Fibroblast of skin of right biceps (primary cell): Measurements from ENCODE around the gene ARHGEF4.

Experiments used
- DNase-seq: peaks from one replicate; pipeline ENCODE4 v3.0.0-alpha.2; 2013

The ARHGEF4 gene

DNA sequence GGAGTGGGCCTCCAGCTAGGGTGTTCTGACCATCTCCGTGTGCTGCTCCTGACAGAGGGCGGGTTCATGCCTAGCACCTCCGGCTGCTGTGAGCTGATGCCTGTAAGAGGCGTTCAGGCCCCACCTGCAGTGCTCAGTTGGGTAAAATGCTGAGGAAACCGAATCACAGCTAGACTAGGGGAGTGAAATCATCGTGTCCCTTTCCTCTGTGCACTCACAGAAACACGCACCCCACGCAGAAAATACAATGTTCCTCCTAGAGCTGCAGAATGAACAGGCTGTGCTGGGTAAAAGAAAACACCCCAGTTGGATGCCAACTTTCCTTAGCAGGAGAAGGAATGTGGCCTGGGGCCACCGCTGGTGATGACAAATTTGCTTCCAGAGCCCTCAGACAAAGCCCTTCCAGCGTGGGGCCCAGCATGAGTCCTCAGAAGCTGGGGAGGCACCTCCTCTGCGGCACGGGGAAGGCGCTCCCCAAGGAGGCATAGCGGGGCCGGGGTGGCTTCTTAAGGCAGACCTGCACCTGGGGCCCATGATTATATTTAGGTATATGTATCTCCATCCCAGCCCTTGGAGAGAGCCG is 16.3 kb upstream of the ARHGEF4 start:
- DNase-seq, result no peak

- no peak for DNase-seq
Observed at GRCh38 chr2:130821867-130822266, 14.8 kb upstream of the ARHGEF4 start.

DNA sequence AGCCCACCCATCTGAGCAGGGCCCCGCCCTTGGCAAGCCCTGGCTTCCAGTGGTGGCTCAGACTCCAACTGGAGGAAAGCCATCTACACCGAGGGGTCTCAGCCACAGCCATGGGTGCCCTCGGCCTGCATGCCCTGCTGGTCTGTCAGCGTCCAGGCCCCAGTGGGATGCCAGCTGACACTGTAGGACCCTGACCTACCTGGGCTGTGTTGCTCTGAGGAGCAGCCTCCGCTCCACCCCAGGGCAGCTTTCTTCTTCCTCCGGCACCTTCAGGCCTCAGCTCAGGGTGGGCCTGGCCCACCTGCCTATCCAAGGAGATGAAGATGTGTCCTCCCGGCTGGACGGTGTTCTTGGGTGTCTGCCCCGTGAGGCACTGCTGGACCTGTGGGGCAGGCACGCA is 13.9 kb upstream of the ARHGEF4 start:
- DNase-seq, result no peak

DNA sequence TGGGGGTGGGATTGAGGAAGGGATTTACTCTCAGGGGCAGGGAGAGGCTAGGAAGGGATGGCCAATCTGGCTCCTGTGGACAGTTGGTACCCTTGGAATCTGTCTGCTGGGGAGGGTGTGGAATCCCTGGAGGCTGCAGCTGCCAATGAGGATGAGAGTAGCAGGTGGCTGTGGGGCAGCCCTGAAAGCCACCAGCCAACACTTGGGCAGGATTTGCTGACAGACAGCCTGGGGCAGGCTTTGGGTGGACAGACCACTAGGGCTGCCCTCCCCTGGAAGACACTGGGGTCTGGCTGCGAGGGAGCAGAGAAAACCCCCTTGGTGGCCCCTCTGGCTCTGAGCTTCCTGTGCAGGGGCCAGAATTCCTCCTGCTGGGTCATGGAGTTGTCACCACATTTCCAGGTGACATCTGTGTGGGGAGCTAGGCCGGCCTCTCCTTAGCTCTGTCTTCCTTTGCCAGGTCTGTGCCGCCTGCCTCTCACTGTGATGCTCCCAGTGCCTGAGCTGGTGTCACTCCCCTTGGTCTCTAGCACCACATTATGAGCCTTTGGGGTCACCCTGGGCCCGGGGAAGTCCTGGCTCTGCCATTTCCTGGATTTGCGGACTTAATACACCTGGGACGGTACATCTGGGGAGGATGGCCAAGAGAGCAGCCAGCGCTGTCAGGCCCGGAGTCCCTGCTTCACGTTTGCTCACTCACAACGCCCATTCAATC is 13.4 kb upstream of the ARHGEF4 start:
- no peak for DNase-seq

DNA sequence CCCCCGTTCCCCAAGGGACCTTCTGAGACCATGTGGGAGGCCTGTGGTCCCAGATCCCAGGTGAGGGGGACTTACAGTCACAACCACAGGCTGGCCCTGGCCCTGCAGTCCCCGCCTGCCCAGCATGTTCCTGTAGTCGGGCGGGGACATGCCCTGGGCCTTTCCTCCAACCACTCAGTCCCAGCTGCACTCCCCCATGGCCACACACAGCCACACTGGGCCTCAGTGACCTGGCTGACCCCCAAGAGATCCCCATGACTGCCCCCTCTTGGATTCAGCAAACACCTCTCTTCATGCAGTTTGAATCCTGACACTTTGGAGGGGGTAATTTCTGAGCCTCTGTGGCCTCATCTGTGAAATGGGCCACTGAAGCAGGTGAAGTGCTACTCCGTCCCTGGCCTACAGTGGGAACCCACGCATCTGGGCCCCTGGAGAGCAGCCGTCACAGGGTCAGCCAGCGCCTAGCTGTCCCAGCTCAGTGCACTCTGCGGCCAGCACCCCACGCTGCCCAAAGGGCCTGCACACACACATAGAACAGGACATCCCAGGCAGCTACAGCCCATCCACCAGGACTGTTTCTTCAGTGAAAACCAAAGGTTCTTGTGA is 12.7 kb upstream of the ARHGEF4 start:
- DNase-seq, result no peak

- peak; percentile 91 for DNase-seq
Observed at GRCh38 chr2:130824492-130825061, 12.1 kb upstream of the ARHGEF4 start.

DNA sequence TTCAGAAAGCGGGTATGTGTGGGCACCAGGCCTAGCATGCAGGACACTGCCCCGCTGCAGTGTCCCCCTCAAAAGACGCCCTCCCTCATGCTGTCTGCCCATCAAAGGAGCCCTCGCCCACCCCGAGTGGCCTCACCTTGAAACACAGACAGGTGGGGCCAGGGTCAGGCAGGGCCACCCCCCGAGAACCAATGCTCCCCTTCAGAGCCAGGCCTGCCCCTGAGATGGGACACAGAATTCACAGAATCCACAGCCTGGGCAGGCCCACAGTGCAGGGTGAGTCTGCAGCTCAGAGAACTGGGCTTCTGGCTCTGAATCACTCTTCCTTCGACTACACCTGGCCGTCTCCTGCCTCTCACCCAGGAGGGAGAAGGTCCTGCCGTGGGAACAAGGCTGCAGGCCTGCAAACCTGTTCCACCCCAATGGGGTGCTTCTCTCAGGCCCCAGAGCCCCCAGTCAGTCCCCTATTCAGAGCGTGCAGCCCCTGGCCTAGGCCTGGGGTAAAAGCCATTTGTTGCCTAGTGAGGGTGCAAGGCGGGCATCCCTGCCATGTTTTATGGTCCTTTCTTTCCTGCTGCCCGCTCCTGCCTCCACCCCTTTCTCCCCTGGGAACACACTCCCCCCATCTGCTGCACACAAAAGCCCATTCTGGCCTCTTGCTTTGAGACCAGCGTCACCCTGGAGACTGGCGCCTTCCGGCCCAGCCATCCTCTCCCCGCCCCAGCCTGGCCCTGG is 11.3 kb upstream of the ARHGEF4 start:
- no peak for DNase-seq

DNA sequence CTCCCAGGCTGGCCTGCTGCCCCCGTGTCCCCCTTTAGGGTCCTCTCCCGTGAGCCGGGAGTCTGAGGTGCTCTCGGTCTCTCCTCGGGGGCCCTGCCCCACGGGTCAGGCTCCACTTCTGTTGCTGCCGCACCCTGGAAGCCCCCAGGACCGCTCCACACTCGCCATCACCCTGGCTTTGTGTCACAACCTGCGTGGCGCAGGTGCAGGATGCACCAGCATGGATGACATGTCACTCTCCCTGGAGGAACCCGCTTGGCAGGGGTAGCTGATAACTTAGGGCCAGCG is 10.8 kb upstream of the ARHGEF4 start:
- DNase-seq, result no peak

- DNase-seq, result no peak
Observed at GRCh38 chr2:130826419-130826818, 10.3 kb upstream of the ARHGEF4 start.

DNA sequence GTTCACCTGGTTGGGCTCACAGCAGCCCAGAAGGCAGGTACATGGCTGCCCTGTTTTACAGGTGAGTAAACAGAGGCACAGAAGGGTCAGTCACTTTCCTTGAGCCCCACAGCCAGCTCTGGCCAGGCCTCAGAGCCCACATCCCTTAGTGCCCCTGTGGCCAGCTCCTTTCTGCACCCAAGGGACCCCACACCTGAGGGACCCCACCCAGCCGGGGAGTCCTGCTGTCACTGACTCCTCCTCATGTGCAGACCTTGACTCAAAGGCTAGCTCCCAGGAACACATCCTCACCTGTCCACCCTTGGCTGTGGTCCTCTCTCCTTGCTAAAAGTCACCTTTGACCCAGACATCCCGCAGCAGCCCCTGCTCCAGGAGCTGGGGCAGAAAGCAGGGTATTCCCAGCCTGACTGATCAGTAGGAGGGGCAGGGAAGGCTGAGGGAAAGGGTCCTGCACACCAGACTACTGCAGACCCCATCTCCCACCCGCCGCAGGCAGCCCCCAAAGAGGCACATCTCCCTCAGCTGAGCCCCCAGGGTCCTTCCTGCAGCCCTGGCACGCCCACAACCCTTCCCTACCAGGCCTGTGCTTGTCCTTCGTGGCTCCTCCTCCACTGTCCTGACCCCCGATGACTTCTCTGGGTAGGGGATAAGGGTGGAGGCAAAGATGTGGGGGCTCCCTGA is 9.8 kb upstream of the ARHGEF4 start:
- DNase-seq, result no peak

- DNase-seq, result peak; percentile 72
Observed at GRCh38 chr2:130827502-130828251, 9.0 kb upstream of the ARHGEF4 start.

DNA sequence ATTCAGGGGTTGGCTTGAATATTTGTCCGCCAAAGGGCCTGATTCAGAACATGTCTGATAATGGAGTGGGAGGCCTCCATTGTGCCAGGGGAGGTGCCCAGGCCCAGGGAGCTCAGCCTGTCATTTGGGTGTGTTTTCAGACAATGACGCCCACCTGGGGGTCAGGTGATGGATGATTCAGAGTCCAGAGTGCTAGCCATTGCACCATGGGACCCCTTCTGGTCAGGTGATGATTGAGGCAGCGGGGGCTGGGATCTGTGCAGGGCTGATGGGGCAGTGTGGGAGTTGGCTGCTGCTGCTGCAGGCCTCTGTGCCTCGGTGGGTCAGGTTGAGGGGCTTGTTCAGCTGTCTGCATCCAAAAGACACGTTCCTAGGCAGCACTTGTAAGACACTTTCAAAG is 8.3 kb upstream of the ARHGEF4 start:
- no peak for DNase-seq

DNA sequence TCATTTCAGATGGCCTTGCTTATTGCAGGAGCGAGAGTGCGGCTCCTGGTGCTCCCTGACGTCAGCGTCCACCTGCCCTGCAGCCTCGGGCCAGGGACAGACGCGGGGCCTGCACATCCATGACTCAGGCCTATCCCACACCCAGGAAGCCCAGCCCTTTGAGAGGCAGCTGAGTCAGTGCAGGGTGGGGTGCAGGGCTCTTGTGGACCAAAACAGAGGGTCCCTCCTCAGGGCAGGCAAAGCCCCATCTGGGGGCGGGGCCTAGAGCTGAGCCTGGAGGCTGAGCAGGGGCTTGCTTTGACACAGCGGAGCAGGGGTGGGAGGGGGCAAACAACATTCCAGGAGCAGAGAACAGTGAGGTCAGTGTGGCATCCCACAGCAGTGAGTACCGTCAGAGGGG is 7.7 kb upstream of the ARHGEF4 start:
- DNase-seq, result no peak

- no peak for DNase-seq
Observed at GRCh38 chr2:130830538-130830937, 6.2 kb upstream of the ARHGEF4 start.

DNA sequence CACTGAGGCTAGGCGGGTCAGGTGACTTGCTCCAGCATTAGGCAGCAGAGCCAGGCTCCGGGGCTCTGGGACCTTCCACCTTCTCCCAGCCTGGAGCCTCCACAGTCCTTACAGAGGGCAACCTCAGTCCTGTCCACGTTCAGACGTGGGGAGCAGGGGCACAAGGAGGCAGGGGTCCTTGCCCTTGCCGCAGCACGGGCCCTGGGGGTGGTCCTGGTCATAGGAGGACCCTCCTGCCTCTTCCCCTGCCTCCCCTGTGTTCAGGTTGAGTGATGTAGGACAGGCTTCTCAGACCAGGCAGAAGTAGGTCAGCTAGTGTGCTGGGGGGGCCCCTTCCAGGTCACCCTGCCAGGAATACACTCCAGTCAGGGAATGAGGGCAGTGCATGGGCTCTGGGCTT is 5.4 kb upstream of the ARHGEF4 start:
- DNase-seq, result no peak

- DNase-seq, result no peak
Observed at GRCh38 chr2:130832296-130832940, 4.3 kb upstream of the ARHGEF4 start.

- DNase-seq, result peak; percentile 31
Observed at GRCh38 chr2:130834091-130834930, 2.4 kb upstream of the ARHGEF4 start.

DNA sequence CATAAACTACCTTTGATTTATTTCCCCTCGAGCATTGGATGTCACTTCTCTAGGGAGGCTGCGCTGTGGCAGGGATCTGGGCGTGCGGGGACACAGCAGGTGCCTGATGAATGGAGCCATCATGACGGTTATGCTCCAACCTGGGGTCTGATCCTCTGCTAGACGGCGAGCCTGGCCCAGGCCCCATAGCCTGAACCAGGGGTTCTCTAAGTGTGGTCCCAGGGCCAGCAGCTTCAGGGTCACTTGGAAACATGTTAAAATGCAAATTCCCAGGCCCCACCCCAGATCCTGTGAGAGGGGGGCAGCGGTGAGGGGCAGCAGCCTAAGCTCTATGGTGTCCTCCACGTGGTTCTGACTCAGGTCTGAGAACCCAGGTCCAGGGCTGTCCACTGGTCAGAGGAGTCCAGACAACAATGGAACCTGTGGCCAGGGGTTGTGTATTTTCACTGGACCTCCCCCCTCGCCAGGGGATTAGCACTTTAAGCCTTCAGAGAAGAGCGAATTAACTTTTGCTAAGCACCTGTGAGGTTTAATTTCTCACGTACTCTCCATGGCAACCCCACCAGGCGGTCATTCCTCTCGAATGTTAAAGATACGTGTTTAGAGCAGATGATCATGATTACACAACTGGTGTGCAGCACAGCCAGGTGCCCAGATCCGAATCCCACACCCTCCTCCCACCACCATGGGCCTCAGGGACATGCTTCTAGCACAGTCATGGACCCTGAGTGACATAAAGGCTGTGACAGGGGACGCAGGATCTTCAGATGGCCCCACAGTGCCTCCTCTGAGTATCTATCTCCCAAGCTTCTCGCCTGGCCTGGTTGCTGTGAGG is 1.6 kb upstream of the ARHGEF4 start:
- DNase-seq, result no peak

- DNase-seq, result no peak
Observed at GRCh38 chr2:130835766-130836015, 1.0 kb upstream of the ARHGEF4 start.

DNA sequence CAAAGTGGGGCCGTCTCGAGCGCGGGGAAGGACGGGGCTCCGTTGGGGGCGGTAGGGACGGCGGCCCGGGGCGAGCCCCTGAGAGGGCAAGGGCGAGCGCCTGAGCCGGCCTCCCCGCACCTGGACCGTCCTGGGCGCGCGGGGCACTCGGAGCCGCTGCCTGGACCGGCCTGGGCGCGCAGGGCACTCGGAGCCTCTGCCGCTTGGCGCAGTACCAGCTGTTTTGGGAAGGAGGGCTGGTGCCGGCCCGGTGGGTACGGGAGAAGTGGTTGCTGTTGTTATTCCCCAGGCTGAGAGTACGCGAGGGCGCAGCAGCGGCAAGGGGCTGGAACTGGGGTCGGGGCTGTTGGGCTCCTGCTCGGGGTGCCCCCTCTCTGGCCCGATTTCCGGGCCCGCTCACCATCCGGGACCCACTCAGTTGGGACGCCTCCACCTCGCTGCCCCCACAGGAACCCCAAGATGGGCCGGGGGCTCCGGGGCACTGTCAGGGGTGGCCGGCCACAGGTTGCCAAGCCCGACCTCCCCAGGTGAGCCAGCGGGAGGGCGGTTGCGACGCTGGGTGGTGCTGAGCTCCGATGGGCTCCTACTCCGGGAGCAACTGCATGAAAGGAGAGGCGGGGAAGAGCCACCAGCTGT is 579 bp downstream of the ARHGEF4 start:
- DNase-seq, result no peak
